Panc1 (cell line): ENCODE results near the gene ACACB. TPM values are rescaled to one million over a fixed set of nuclear protein-coding genes. Genes with fewer than 3 reads are reported as not detected.

Experiments
- ATAC-seq: fragments of 200-7000 bp; cut with Tn5 transposase; 2 replicates; pipeline ENCODE4 v1.9.1; 2020; ENCODE audit warnings: mild to moderate bottlenecking, moderate library complexity
- BruUV-seq: library from RNA; stranded (reverse); fragments of 400-500 nt; replicated peaks from 2 replicates; lab custom pipeline; 2021; lab: Mats Ljungman, UMichigan
- CTCF ChIA-PET: fragments of 300-600 bp; sonication (Branson Sonifier 250); formaldehyde crosslinking; loops from one replicate; lab custom pipeline; 2022; ENCODE audit warnings: antibody characterized with exemption; lab: Charles Lee
- POLR2A ChIA-PET: fragments of 300-600 bp; sonication (Branson Sonifier 250); formaldehyde crosslinking; loops from one replicate; lab custom pipeline; 2022; ENCODE audit warnings: antibody characterized with exemption; lab: Charles Lee
- DNase-seq: peaks from one replicate; pipeline ENCODE4 v3.0.0-alpha.2; 2010; ENCODE audit warnings: low read depth, low spot score
- H3K27ac ChIP-seq: 2 replicates; pipeline ENCODE4 v1.5.1; 2011; ENCODE audit warnings: mild to moderate bottlenecking, low read length, inconsistent platforms
- H3K27me3 ChIP-seq: fragments of 200-500 bp; sonication (Bioruptor generic); 2 replicates; pipeline ENCODE4 v1.6.0; 2014; ENCODE audit warnings: low read length, inconsistent platforms; ENCODE audit not compliant: control insufficient read depth, insufficient read depth
- H3K36me3 ChIP-seq: fragments of 200-500 bp; sonication (Bioruptor generic); 2 replicates; pipeline ENCODE4 v1.5.1; 2014; ENCODE audit warnings: inconsistent platforms, mild to moderate bottlenecking, low read length, moderate library complexity; ENCODE audit not compliant: control insufficient read depth, insufficient read depth
- H3K4me1 ChIP-seq: 2 replicates; pipeline ENCODE4 v1.5.1; 2011; ENCODE audit warnings: inconsistent platforms, mild to moderate bottlenecking, low read length, moderate library complexity; ENCODE audit not compliant: control insufficient read depth, insufficient read depth
- H3K4me3 ChIP-seq, 2 experiments: 2 replicates each; pipeline ENCODE4 v1.5.1; 2011 to 2012; ENCODE audit warnings: low read depth in 2 of 2, low read length in 2 of 2, mild to moderate bottlenecking in 2 of 2, inconsistent platforms in 1 of 2, moderate library complexity in 1 of 2
- H3K9me3 ChIP-seq: fragments of 200-500 bp; sonication (Bioruptor generic); 2 replicates; pipeline ENCODE4 v1.5.1; 2014; ENCODE audit warnings: low read depth, mild to moderate bottlenecking, inconsistent platforms, low read length, moderate library complexity; ENCODE audit not compliant: control insufficient read depth, insufficient read depth
- CTCF ChIP-seq: fragments of 450-650 bp; IDR thresholded peaks from 2 replicates; pipeline ENCODE4 v1.5.1; 2017; ENCODE audit warnings: mild to moderate bottlenecking
- POLR2AphosphoS5 ChIP-seq: IDR thresholded peaks from 2 replicates; pipeline ENCODE4 v1.6.1; 2012; ENCODE audit warnings: mild to moderate bottlenecking, low read depth, low read length, moderate library complexity
- REST ChIP-seq, 2 experiments: IDR thresholded peaks; 2 replicates each; pipeline ENCODE4 v1.6.1; 2011 to 2012; ENCODE audit warnings: low read depth in 2 of 2, control low read depth in 1 of 2, low read length in 1 of 2, mild to moderate bottlenecking in 1 of 2, moderate library complexity in 1 of 2; ENCODE audit not compliant: insufficient read depth in 1 of 2
- SIN3A ChIP-seq: IDR thresholded peaks from 2 replicates; pipeline ENCODE4 v1.6.1; 2012; ENCODE audit warnings: low read depth, mild to moderate bottlenecking, low read length, moderate library complexity, borderline replicate concordance; ENCODE audit not compliant: insufficient read depth
- TCF7L2 ChIP-seq: IDR thresholded peaks from 2 replicates; pipeline ENCODE4 v1.6.1; 2011; ENCODE audit warnings: mild to moderate bottlenecking, low read depth, low read length, inconsistent platforms
- in situ Hi-C: cut with HindIII; loops from 2 replicates; pipeline ENCODE4 v1.10.0; 2016; ENCODE audit warnings: low sequenced_read_pairs, low pct_unique_long_range_greater_than_20kb
- intact Hi-C: fragments of 100-400 bp; cut with micrococcal nuclease; formaldehyde crosslinking; loops from one replicate; pipeline ENCODE4 v1.10.0; 2022; ENCODE audit not compliant: unreplicated experiment
- total RNA-seq: library from RNA; stranded (reverse); gene quantifications from one replicate; pipeline ENCODE4 v1.2.1, GENCODE V29; 2021; ENCODE audit not compliant: unreplicated experiment

Gene ACACB
- total RNA-seq, 1 experiment from 2014 or later: 12.3 TPM

DNA sequence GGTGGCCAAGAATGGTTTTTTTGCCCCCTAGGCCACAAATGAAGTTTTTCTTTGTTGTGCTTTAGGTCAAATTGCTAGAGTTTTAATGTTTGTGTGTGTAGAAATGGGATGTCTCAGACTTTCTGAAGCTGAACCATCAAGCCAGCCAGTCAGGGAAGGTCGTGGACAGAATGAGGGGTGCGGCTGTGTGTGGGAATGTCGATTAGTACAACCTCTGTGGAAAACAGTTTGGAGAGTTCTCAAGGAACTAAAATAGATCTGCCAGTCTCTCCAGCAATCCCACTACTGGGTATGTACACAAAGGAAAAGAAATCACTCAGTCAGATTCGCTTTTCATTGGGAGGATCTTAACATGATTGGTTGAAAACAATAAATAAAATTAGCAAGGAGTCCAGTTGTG lies 44.5 kb downstream of the ACACB start:
- BruUV-seq: no TSS peak
- in situ Hi-C loops: no loop called here
- ATAC-seq: no peak
- TF ChIP-seq REST (IDR thresholded peaks at IDR 0.05; ENCODE audit: insufficient read depth in 1 of 2, low read depth in 2 of 2, low read length in 1 of 2): no peak
- TF ChIP-seq POLR2AphosphoS5: no peak
- TF ChIP-seq TCF7L2: no peak
- no peak for TF ChIP-seq SIN3A
- no peak for TF ChIP-seq CTCF
- CTCF ChIA-PET: no interaction called here
- intact Hi-C loops: no loop called here
- Histone ChIP-seq H3K36me3 (no peaks in the 10 kb centered on the region), H3K4me3 (no peak overlapping the region), H3K4me1 (no peaks in the 10 kb centered on the region), H3K9me3 (no peaks in the 10 kb centered on the region), H3K27me3 (no peaks in the 10 kb centered on the region), H3K27ac (no peak overlapping the region)
- POLR2A ChIA-PET: no interaction called here
- DNase-seq: no peak

DNA sequence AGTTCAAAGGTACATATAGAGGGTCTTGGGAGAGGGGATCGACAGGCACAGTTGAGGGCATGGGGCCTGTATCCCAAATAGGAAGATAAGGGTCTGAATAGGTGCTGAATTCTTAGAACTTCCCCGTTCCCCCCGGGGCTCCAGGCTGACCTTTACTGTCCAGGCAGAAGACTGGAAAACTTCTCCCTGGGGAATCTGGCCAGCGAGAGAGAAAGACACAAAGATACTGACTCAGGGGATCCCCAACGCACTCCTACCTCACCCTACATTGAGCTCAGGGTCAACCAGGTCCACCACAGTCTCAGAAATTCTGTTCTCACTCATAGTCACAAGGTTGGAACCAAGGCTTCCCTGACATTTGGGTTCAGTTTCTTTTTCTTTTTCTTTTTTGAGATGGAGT lies 46.2 kb downstream of the ACACB start:
- H3K27me3 ChIP-seq: no peaks in the 10 kb centered on the region
- H3K4me3 ChIP-seq: no peak overlapping the region
- no peaks in the 10 kb centered on the region for H3K36me3 ChIP-seq
- ATAC-seq (no peak), DNase-seq (no peak)
- in situ Hi-C loops (no loop called here), intact Hi-C loops (no loop called here)
- H3K4me1 ChIP-seq: no peaks in the 10 kb centered on the region
- no peak for TF ChIP-seq CTCF
- TF ChIP-seq REST (IDR thresholded peaks at IDR 0.05; ENCODE audit: insufficient read depth in 1 of 2, low read depth in 2 of 2, low read length in 1 of 2): no peak
- no peak for TF ChIP-seq TCF7L2
- TF ChIP-seq SIN3A: no peak
- TF ChIP-seq POLR2AphosphoS5: no peak
- ChIA-PET POLR2A (no interaction called here), CTCF (no interaction called here)
- no TSS peak for BruUV-seq
- no peaks in the 10 kb centered on the region for H3K9me3 ChIP-seq
- H3K27ac ChIP-seq: no peak overlapping the region
